Activated T-cell treated with anti-CD3 and anti-CD28 coated beads for 1 hour (primary cell): ENCODE data around the gene INHBC.

Source experiments
- DNase-seq: peaks from one replicate; pipeline ENCODE4 v3.0.0-alpha.2; 2020; ENCODE audit warnings: low read depth

The INHBC gene

GRCh38 chr12:57454566-57455373 lies 20.2 kb downstream of the INHBC start, which contains the start of gene INHBE:
Gene INHBE, plus strand, starts transcription at chr12:57455307. Its CDS starts 230 bp downstream, at chr12:57455537.
- no peak for DNase-seq

- no peak for DNase-seq
Observed at GRCh38 chr12:57455374-57456144, 21.0 kb downstream of the INHBC start.

- no peak for DNase-seq
Observed at GRCh38 chr12:57456145-57456700, 21.6 kb downstream of the INHBC start.

GRCh38 chr12:57456737-57457490 lies 22.3 kb downstream of the INHBC start:
- no peak for DNase-seq

GRCh38 chr12:57458665-57459054 lies 24.1 kb downstream of the INHBC start:
- DNase-seq, result no peak

GRCh38 chr12:57459055-57459749 lies 24.6 kb downstream of the INHBC start:
- peak; percentile 88 for DNase-seq

GRCh38 chr12:57459750-57460467 lies 25.3 kb downstream of the INHBC start, which contains the start of gene GLI1:
Gene GLI1, plus strand, starts transcription at chr12:57459785. Its CDS starts 3,907 bp downstream, at chr12:57463692.
- DNase-seq, result peak; percentile 53

GRCh38 chr12:57460468-57460784 lies 25.8 kb downstream of the INHBC start:
- DNase-seq, result no peak

GRCh38 chr12:57460841-57461275 lies 26.3 kb downstream of the INHBC start:
- DNase-seq, result no peak

GRCh38 chr12:57461276-57461916 lies 26.8 kb downstream of the INHBC start:
- no peak for DNase-seq

GRCh38 chr12:57461917-57462250 lies 27.3 kb downstream of the INHBC start:
- no peak for DNase-seq

- peak; percentile 83 for DNase-seq
Observed at GRCh38 chr12:57462251-57462911, 27.8 kb downstream of the INHBC start.

- no peak for DNase-seq
Observed at GRCh38 chr12:57462912-57463253, 28.3 kb downstream of the INHBC start.

GRCh38 chr12:57464569-57464968 lies 30.0 kb downstream of the INHBC start:
- no peak for DNase-seq

- no peak for DNase-seq
Observed at GRCh38 chr12:57465030-57465746, 30.6 kb downstream of the INHBC start.

GRCh38 chr12:57465747-57466505 lies 31.3 kb downstream of the INHBC start:
- no peak for DNase-seq

GRCh38 chr12:57467212-57467874 lies 32.8 kb downstream of the INHBC start:
- no peak for DNase-seq

- no peak for DNase-seq
Observed at GRCh38 chr12:57467915-57468314, 33.3 kb downstream of the INHBC start.
